Spleen (tissue), 7 donors: Measurements from ENCODE around the gene PGBD5.

Experiments used
- CTCF ChIP-seq, 11 experiments: fragments of 200-600 bp in 7 of 11; fragments of 450-650 bp in 4 of 11; sonication (generic) in 4 of 11; IDR thresholded peaks in 8 of 11; conservative IDR thresholded peaks in 3 of 11; 1 replicate in 7 of 11; 2 replicates in 4 of 11; pipeline versions ENCODE4 v1.4.0 to v1.8.0; 2016 to 2021; ENCODE audit warnings: antibody characterized with exemption in 11 of 11, inconsistent platforms in 4 of 11, mild to moderate bottlenecking in 1 of 11
- POLR2A ChIP-seq, 3 donors: fragments of 450-650 bp; IDR thresholded peaks; one replicate each; pipeline ENCODE4 v1.5.1; 2017; ENCODE audit warnings: antibody characterized with exemption in 3 of 3, mild to moderate bottlenecking in 1 of 3
- POLR2AphosphoS5 ChIP-seq, 3 donors: sonication (generic); formaldehyde crosslinking; IDR thresholded peaks; one replicate each; pipeline ENCODE4 v1.5.1; 2017; ENCODE audit warnings: antibody characterized with exemption in 3 of 3
- donor health status: DM: no; HTN: no; CAD: no; lungs with moderate emphysema.
- donor health status: DM: no; HTN: no; CAD: no.
- donor health status: DM: no; HTN: no; CAD: no.

GRCh38 chr1:230413061-230413460 is 13.1 kb downstream of the PGBD5 start:
- TF ChIP-seq CTCF (IDR thresholded peaks at IDR 0.05 in 8 of 11, conservative IDR thresholded peaks at IDR 0.05 in 3 of 11) (no peak), POLR2A (IDR thresholded peaks at IDR 0.05) (no peak), POLR2AphosphoS5 (IDR thresholded peaks at IDR 0.05) (no peak)
